Measurements from ENCODE around the gene PRCD.

- TF ChIP-seq CTCF (IDR thresholded peaks at IDR 0.05) (peak in 2 of 6 experiments; percentile 26 to 38), POLR2A (IDR thresholded peaks at IDR 0.05) (no peak)
Observed at GRCh38 chr17:76527430-76528111, 12.3 kb upstream of the PRCD start.

All from adrenal gland (tissue), 5 donors.